Measurements from ENCODE around the gene SLC12A7. TPM values are rescaled to one million over a fixed set of nuclear protein-coding genes. Genes with fewer than 3 reads are reported as not detected.

The SLC12A7 gene
- total RNA-seq, 1 experiment from 2014 or later: 207 TPM

DNA sequence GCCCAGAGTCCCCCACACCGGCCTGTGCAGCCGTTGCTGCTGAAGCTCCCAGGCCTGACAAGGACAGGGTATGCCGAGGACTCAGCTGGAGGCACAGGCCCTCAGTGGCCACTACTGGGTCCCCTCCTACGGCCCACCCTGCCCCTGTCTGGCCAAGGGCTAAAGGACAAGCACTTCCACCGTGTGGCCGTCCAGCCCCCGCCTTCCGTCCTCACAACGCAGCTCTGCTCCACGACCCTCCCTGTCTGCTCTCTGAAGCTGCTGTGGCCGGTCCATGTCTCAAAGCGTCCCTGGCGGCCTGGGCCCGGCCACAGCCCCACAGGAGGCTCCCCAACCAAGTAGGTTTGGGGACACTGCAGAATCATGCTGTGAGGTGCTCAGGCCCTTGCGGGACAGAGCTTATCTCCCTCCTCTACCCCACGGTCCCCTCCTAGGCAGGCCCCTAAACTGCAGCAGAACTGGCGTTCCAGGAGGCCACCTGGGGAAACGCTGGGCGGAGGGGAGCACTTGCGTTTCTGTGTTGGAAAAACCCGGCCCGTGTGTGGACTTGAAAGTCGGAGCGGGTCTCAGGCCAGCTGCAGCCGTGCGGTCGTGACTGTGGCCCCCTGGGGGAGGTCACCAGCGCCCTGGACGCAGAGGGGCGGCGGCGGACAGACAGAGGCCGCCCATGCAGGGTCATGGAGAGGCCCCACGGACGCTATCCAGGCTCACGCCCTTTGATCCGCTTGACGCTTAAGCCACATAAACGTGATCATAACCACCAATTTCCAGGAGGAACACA, 57.7 kb downstream of the SLC12A7 start:
- no peaks in the 10 kb centered on the region for H3K27me3 ChIP-seq (ENCODE audit: insufficient read depth, low read depth)
- ChIA-PET POLR2A (ENCODE audit: unreplicated experiment) (no interaction called here), CTCF (no interaction called here)
- H3K4me3 ChIP-seq: no peak overlapping the region
- peaks cover 2% of the 10 kb centered on the region; the same call in 1 of the 2 replicates for H3K36me3 ChIP-seq (ENCODE audit: low read depth)
- H3F3A ChIP-seq (ENCODE audit: insufficient read depth, low read depth): peaks cover 8% of the 10 kb centered on the region; the same call in 1 of the 2 replicates
- H3K79me2 ChIP-seq (ENCODE audit: low read depth): no peaks in the 10 kb centered on the region
- H4K20me1 ChIP-seq (ENCODE audit: insufficient read depth): peaks cover 10% of the 10 kb centered on the region
- no peaks in the 10 kb centered on the region for H3K9me3 ChIP-seq (ENCODE audit: insufficient read depth, low read depth)
- H3K4me1 ChIP-seq (replicated peaks; ENCODE audit: insufficient read depth): no peaks in the 10 kb centered on the region
- intact Hi-C loops (cut with micrococcal nuclease; ENCODE audit: unreplicated experiment): no loop called here
- BruUV-seq (replicated peaks): no TSS peak
- no peak for DNase-seq
- H3K27ac ChIP-seq: no peak overlapping the region
- H3K4me2 ChIP-seq: no peak overlapping the region
- H2AFZ ChIP-seq: no peak overlapping the region
- no peak for TF ChIP-seq EZH2 (IDR thresholded peaks at IDR 0.05; ENCODE audit: low read depth)
- TF ChIP-seq, protein P1, sequence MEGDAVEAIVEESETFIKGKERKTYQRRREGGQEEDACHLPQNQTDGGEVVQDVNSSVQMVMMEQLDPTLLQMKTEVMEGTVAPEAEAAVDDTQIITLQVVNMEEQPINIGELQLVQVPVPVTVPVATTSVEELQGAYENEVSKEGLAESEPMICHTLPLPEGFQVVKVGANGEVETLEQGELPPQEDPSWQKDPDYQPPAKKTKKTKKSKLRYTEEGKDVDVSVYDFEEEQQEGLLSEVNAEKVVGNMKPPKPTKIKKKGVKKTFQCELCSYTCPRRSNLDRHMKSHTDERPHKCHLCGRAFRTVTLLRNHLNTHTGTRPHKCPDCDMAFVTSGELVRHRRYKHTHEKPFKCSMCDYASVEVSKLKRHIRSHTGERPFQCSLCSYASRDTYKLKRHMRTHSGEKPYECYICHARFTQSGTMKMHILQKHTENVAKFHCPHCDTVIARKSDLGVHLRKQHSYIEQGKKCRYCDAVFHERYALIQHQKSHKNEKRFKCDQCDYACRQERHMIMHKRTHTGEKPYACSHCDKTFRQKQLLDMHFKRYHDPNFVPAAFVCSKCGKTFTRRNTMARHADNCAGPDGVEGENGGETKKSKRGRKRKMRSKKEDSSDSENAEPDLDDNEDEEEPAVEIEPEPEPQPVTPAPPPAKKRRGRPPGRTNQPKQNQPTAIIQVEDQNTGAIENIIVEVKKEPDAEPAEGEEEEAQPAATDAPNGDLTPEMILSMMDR (conservative IDR thresholded peaks at IDR 0.05): no peak
- no peaks in the 10 kb centered on the region for H3K9me2 ChIP-seq (ENCODE audit: insufficient read depth)

DNA sequence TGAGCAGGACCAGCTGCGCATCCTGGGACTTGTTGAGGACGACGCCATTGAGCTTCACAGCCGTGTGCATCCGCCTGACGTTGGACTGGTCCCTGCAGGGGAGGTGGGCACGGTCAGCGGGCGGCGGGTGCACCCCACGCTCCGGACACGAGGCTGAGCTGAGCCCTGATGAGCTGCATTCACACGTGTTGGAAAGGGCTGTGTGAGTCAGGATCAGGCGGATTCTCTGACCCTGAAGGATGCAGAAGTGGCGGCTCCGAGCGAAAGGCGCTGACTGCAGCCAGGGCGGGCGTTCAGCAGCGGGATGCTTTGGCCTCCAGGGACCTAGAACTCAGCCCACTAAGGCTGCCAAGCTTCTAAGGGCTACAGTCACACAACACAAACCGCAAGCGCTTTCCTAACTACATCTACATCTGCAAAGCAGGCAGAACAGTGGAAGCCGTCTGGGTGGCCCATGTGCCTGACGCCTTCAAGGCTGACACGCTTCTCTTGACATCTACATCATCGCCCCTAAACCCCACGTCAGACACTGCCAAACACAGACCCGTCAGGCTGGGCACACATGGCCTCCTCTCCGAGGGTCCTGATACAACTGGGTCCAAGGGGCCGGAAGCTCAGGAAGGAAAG, 58.4 kb downstream of the SLC12A7 start:
- POLR2A ChIA-PET (ENCODE audit: unreplicated experiment): no interaction called here

DNA sequence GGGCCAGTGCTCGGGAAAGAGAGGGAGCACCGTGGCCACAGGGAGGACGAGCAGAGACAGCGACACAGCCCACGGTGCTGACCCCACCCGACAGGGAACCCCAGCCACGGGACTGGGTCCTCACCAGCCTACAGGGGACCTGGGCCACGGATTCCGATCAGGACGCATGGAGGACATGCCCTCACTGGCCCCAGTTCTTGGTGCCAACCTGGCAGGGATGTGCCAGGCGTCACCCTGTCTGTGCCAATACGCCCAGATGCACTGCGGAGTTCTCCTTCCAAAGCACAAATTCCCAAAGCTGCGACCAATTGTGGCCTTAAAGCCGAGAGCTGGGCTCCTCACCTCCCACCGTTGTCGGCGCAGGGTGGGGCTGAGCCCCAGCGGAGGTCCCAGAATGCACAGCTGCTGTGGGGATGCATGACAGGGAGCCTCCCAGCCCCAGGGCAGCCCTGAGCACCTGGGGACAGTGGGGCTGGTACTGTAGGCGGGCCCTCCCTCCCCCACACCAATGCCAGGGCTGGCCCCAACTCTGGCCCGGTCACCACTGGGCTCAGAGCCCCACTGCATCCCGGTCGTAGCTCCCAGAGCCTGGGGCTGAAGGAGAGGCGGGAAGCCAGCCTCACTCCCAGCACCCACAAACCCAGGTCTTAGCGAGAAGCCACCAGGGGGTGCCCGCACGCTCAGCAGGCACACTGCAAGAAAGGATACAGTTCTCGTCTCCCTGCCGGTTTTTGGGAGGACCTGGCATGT, 59.0 kb downstream of the SLC12A7 start:
- intact Hi-C loops (cut with micrococcal nuclease; ENCODE audit: unreplicated experiment): no loop called here

More for the DNA sequence above, 58.4 kb downstream of the SLC12A7 start:
- no peaks in the 10 kb centered on the region for H3K9me3 ChIP-seq (ENCODE audit: insufficient read depth, low read depth)
- no peak for DNase-seq
- no peaks in the 10 kb centered on the region for H3K27me3 ChIP-seq (ENCODE audit: insufficient read depth, low read depth)
- H3K27ac ChIP-seq: no peak overlapping the region
- no TSS peak for BruUV-seq (replicated peaks)
- H3K4me1 ChIP-seq (replicated peaks; ENCODE audit: insufficient read depth): no peaks in the 10 kb centered on the region
- no peak overlapping the region for H2AFZ ChIP-seq
- H3K9me2 ChIP-seq (ENCODE audit: insufficient read depth): no peaks in the 10 kb centered on the region
- H3K79me2 ChIP-seq (ENCODE audit: low read depth): no peaks in the 10 kb centered on the region
- peaks cover 5% of the 10 kb centered on the region for H4K20me1 ChIP-seq (ENCODE audit: insufficient read depth)
- CTCF ChIA-PET: no interaction called here
- peaks cover 2% of the 10 kb centered on the region; the same call in 1 of the 2 replicates for H3K36me3 ChIP-seq (ENCODE audit: low read depth)
- peaks cover 8% of the 10 kb centered on the region; the same call in 1 of the 2 replicates for H3F3A ChIP-seq (ENCODE audit: insufficient read depth, low read depth)
- H3K4me2 ChIP-seq: no peak overlapping the region
- intact Hi-C loops (cut with micrococcal nuclease; ENCODE audit: unreplicated experiment): no loop called here
- no peak overlapping the region for H3K4me3 ChIP-seq
- TF ChIP-seq, protein P1 (conservative IDR thresholded peaks at IDR 0.05): no peak
- TF ChIP-seq EZH2 (IDR thresholded peaks at IDR 0.05; ENCODE audit: low read depth): no peak

More for the DNA sequence above, 59.0 kb downstream of the SLC12A7 start:
- POLR2A ChIA-PET (ENCODE audit: unreplicated experiment): no interaction called here
- no peaks in the 10 kb centered on the region for H3K9me2 ChIP-seq (ENCODE audit: insufficient read depth)
- H3K27me3 ChIP-seq (ENCODE audit: insufficient read depth, low read depth): no peaks in the 10 kb centered on the region
- no peak overlapping the region for H3K4me2 ChIP-seq
- CTCF ChIA-PET: no interaction called here
- no TSS peak for BruUV-seq (replicated peaks)
- H3K4me3 ChIP-seq: no peak overlapping the region
- TF ChIP-seq, protein P1 (conservative IDR thresholded peaks at IDR 0.05): no peak
- TF ChIP-seq EZH2 (IDR thresholded peaks at IDR 0.05; ENCODE audit: low read depth): no peak
- H3K4me1 ChIP-seq (replicated peaks; ENCODE audit: insufficient read depth): no peaks in the 10 kb centered on the region
- no peak overlapping the region for H3K27ac ChIP-seq
- no peak for DNase-seq
- H3F3A ChIP-seq (ENCODE audit: insufficient read depth, low read depth): peaks cover 8% of the 10 kb centered on the region; the same call in 1 of the 2 replicates
- no peak overlapping the region for H2AFZ ChIP-seq
- no peaks in the 10 kb centered on the region; the same call in 1 of the 2 replicates for H4K20me1 ChIP-seq (ENCODE audit: insufficient read depth)
- H3K79me2 ChIP-seq (ENCODE audit: low read depth): no peaks in the 10 kb centered on the region
- no peaks in the 10 kb centered on the region for H3K9me3 ChIP-seq (ENCODE audit: insufficient read depth, low read depth)
- peaks cover 2% of the 10 kb centered on the region; the same call in 1 of the 2 replicates for H3K36me3 ChIP-seq (ENCODE audit: low read depth)

Measured in PC-9 (cell line).